GM23338 (cell line): Measurements from ENCODE around the gene FRMD4A. TPM values are rescaled to one million over a fixed set of nuclear protein-coding genes. Genes with fewer than 3 reads are reported as not detected.

Source experiments
- ATAC-seq: fragments of 200-7000 bp; cut with Tn5 transposase; 3 replicates; pipeline ENCODE4 v1.9.1; 2020
- DNase-seq: peaks from one replicate; pipeline ENCODE4 v3.0.0-alpha.2; 2015; ENCODE audit warnings: low spot score
- H2AFZ ChIP-seq: fragments of 200-600 bp; sonication (generic); 2 replicates; pipeline ENCODE4 v1.8.0; 2016; ENCODE audit warnings: antibody characterized with exemption, mild to moderate bottlenecking, moderate library complexity
- H3F3A ChIP-seq: fragments of 200-600 bp; sonication (generic); replicated peaks from 2 replicates; pipeline ENCODE4 v1.8.0; 2017; ENCODE audit warnings: antibody characterized with exemption, mixed run types, low read depth
- H3K27ac ChIP-seq: fragments of 200-600 bp; sonication (generic); 2 replicates; pipeline ENCODE4 v1.6.1; 2016; ENCODE audit warnings: low read depth
- H3K27me3 ChIP-seq: fragments of 200-600 bp; sonication (generic); 2 replicates; pipeline ENCODE4 v1.8.0; 2016; ENCODE audit warnings: mild to moderate bottlenecking, mixed run types, moderate library complexity; ENCODE audit not compliant: insufficient read depth
- H3K36me3 ChIP-seq: fragments of 200-600 bp; sonication (generic); 2 replicates; pipeline ENCODE4 v1.8.0; 2016; ENCODE audit warnings: mild to moderate bottlenecking; ENCODE audit not compliant: insufficient read depth
- H3K4me1 ChIP-seq: fragments of 200-600 bp; sonication (generic); 2 replicates; pipeline ENCODE4 v1.8.0; 2016; ENCODE audit warnings: mild to moderate bottlenecking, moderate library complexity; ENCODE audit not compliant: insufficient read depth
- H3K4me2 ChIP-seq: fragments of 200-600 bp; sonication (generic); 2 replicates; pipeline ENCODE4 v1.7.1; 2017; ENCODE audit warnings: mixed run types
- H3K4me3 ChIP-seq: fragments of 200-600 bp; sonication (generic); 2 replicates; pipeline ENCODE4 v1.6.1; 2016; ENCODE audit warnings: mixed run types
- H3K79me2 ChIP-seq: fragments of 200-600 bp; sonication (generic); replicated peaks from 2 replicates; pipeline ENCODE4 v1.8.0; 2017; ENCODE audit warnings: mild to moderate bottlenecking; ENCODE audit not compliant: insufficient read depth
- H3K9me2 ChIP-seq: fragments of 200-600 bp; sonication (generic); 2 replicates; pipeline ENCODE4 v1.8.0; 2017; ENCODE audit not compliant: insufficient read depth
- H4K20me1 ChIP-seq: fragments of 200-600 bp; sonication (generic); replicated peaks from 2 replicates; pipeline ENCODE4 v1.8.0; 2017; ENCODE audit warnings: mild to moderate bottlenecking; ENCODE audit not compliant: insufficient read depth
- H3K27ac Mint-ChIP-seq: 2 replicates; pipeline ENCODE4 v1.8.0; 2020; ENCODE audit warnings: inconsistent platforms, mild to moderate bottlenecking, moderate library complexity, mixed read lengths
- H3K27me3 Mint-ChIP-seq: 3 replicates; pipeline ENCODE4 v1.8.0; 2022; ENCODE audit warnings: low read depth, mild to moderate bottlenecking, moderate library complexity, mixed read lengths, inconsistent platforms; ENCODE audit not compliant: insufficient read depth, poor library complexity
- H3K36me3 Mint-ChIP-seq: 3 replicates; pipeline ENCODE4 v1.8.0; 2021; ENCODE audit warnings: low read depth, mild to moderate bottlenecking, inconsistent platforms, moderate library complexity, mixed read lengths
- H3K4me1 Mint-ChIP-seq: 3 replicates; pipeline ENCODE4 v1.8.0; 2020; ENCODE audit warnings: mild to moderate bottlenecking, inconsistent platforms, mixed read lengths
- H3K4me3 Mint-ChIP-seq: 3 replicates; pipeline ENCODE4 v1.8.0; 2021; ENCODE audit warnings: moderate library complexity, mild to moderate bottlenecking, inconsistent platforms, mixed read lengths
- H3K9me3 Mint-ChIP-seq: 3 replicates; pipeline ENCODE4 v1.8.0; 2020; ENCODE audit warnings: moderate library complexity, mild to moderate bottlenecking, inconsistent platforms, mixed read lengths
- REST ChIP-seq: IDR thresholded peaks from one replicate; pipeline ENCODE4 v1.6.1; 2018; ENCODE audit warnings: antibody characterized with exemption; ENCODE audit not compliant: unreplicated experiment
- ZNF462 ChIP-seq: fragments of 250-450 bp; sonication (Bioruptor Pico); IDR thresholded peaks from 2 replicates; pipeline ENCODE4 v1.5.0; 2020; ENCODE audit warnings: mild to moderate bottlenecking, moderate library complexity
- polyA plus RNA-seq: library from polyadenylated mRNA; unstranded; fragments of >200 nt; fragmentation: Nextera tagmentation; extraction: Ambion mirVana; gene quantifications from 2 replicates; pipeline ENCODE4 v1.2.1, GENCODE V29; 2016
- total RNA-seq: library from RNA; depleted of rRNA; stranded (reverse); fragments of >200 nt; shearing (Covaris generic); gene quantifications from 2 replicates; pipeline ENCODE4 v1.2.3, GENCODE V29; 2014

Gene FRMD4A
- total and polyA plus RNA-seq, 2 experiments from 2014 or later: 14.0 to 20.1 TPM

GRCh38 chr10:13690281-13690825, 640.4 kb downstream of the FRMD4A start:
- Histone ChIP-seq H3K36me3 (no peaks in the 10 kb centered on the region), H3K27me3 (no peaks in the 10 kb centered on the region), H3K79me2 (no peaks in the 10 kb centered on the region), H3K4me1 (peaks cover 22% of the 10 kb centered on the region), H3F3A (no peaks in the 10 kb centered on the region), H3K9me2 (no peaks in the 10 kb centered on the region), H3K27ac (peak overlapping the region; percentile 68), H3K4me3 (no peak overlapping the region), H2AFZ (no peak overlapping the region), H4K20me1 (0 out of 2 replicates have a peak, but pooled peaks cover 2% of the 10 kb centered on the region), H3K4me2 (peak overlapping the region; percentile 62)
- ATAC-seq (peak; percentile 86), DNase-seq (peak; percentile 64)
- Mint-ChIP-seq H3K4me1 (peaks cover 21% of the 10 kb centered on the region), H3K36me3 (peaks cover 41% of the 10 kb centered on the region), H3K27me3 (peaks cover 6% of the 10 kb centered on the region), H3K4me3 (no peak overlapping the region), H3K27ac (peak overlapping the region; percentile 67; the same call in 1 of the 2 replicates), H3K9me3 (no peaks in the 10 kb centered on the region)
- TF ChIP-seq REST (no peak), ZNF462 (peak; percentile 58; the same call in 1 of the 2 replicates)
